Stimulated activated CD4-positive, alpha-beta T cell treated with anti-CD3 and anti-CD28 coated beads, TNF-alpha, amount 100 ng/mL, for 4 hours (primary cell): Measurements from ENCODE around the gene DCC.

ENCODE experiments used
- DNase-seq, 3 experiments: peaks; one replicate each; pipeline ENCODE4 v3.0.0-alpha.2; 2020; ENCODE audit warnings: low read depth in 3 of 3

DCC gene

GRCh38 chr18:53191634-53192033 is 851.6 kb downstream of the DCC start:
- no peak for DNase-seq

- DNase-seq, result no peak
These were observed 853.9 kb downstream of the DCC start for GRCh38 chr18:53193870-53194269.

DNA sequence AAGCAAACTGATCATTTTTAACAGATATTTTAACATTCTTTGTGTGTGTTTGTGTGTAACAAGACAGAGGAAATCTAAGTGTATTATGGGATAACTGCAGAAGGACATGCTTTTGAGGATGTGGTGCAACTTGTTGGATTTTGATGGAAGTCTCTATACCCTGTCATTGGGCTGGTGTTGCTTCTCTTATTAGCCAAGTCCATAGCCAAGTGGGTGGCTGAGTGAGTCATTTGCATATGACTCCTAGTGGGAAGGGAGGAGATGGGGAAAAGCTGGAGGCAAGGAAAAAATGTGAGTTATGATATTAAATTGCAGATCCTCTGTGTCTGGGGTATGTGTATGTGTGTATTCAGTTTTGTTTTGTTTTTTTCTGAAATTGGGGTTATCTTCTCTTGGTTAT is 879.9 kb downstream of the DCC start:
- no peak for DNase-seq

GRCh38 chr18:53224128-53224778 is 884.3 kb downstream of the DCC start:
- DNase-seq, result no peak

GRCh38 chr18:53225567-53226325 is 885.7 kb downstream of the DCC start:
- DNase-seq, result no peak

GRCh38 chr18:53234610-53235009 is 894.6 kb downstream of the DCC start:
- no peak for DNase-seq

DNA sequence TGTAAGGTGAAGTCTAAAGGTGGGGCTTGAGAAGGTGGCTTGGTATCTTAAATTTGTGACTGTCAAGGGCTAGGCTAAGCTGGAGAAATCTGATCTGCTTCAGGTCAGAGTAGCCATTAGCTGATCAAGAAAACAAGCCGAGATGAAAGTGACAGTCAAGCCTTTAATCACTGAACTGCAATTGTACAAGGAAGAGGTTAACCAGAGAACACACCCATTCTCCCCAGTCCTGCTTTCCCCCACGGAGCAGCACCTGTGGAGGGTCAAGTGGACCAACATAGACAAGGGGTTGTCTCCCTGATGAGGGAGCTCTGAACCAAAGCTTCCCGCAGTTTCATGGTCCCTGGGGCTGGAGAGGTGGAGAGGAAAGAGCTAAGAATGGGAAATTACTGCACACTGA is 901.2 kb downstream of the DCC start:
- no peak for DNase-seq

- no peak for DNase-seq
These were observed 913.8 kb downstream of the DCC start for GRCh38 chr18:53253789-53254188.

DNA sequence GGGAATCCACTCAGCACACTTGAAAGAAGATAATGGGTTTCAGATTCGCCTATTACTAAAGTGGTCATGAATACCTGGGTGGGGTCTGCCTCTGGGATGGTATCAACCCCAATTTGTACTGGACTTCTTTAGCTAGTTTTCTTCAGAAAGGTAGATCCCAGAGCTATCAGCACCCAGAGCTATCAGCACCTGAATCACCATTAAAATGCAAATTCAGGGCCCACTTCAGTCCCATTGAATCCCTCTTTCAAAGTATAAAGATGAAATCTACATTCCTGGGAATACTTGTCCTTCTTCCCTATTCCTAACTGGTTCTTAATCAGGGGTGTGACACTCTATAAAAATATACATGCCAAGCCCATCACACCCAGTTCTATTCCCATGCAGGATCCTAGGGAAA is 914.3 kb downstream of the DCC start:
- DNase-seq, result no peak

GRCh38 chr18:53261241-53261640 is 921.2 kb downstream of the DCC start:
- no peak for DNase-seq

DNA sequence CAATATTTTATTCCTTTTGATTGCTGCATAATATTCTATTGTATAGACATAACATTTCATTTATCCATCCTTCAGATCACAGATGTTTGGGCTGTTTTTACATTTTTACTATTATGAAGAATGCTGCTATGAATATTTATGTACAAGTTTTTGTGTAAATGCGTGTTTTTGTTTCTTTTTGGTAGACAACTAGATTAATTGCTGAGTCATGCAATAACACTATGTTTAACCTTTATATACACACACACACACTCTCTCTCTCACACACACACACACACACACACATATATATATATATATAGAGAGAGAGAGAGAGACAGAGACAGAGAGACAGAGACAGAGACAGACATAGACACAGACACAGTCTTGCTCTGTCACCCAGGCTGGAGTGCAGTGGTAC is 926.9 kb downstream of the DCC start:
- no peak for DNase-seq

GRCh38 chr18:53268455-53268854 is 928.5 kb downstream of the DCC start:
- no peak for DNase-seq

GRCh38 chr18:53281406-53281805 is 941.4 kb downstream of the DCC start:
- DNase-seq, result no peak

DNA sequence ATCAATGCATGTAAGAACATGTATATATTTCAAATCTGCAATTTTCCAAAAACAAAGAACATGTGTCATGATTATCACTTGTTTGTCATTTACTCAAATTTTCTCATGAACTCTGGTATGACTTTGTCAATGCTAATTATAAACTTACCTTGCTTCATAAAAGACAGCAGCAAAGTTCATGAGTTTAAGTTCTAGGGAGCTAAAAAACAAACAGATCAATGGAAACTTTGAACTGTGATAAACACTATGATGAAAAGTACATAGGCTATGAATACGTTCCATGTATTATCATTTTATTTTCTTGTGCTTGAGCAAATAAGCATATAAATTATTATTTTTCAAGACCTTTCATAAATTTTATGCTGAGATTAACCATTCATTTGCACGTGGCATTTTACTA is 943.7 kb downstream of the DCC start:
- DNase-seq, result no peak

DNA sequence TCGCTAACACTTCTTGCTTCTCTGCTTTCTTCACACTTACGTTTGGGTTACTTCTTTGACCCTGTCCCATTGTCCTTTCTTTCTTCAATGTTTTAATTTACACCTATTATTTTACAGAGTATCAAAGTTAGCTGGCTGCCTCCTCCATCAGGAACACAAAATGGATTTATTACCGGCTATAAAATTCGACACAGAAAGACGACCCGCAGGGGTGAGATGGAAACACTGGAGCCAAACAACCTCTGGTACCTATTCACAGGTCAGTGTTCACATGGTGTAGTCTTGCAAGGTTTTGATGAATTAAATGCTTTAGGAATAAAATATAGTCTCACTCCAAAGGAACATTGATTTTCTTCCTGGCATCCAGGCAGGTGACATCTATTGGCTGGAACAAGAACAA is 965.5 kb downstream of the DCC start:
- DNase-seq, result no peak

GRCh38 chr18:53319628-53320027 is 979.6 kb downstream of the DCC start:
- DNase-seq, result no peak

DNA sequence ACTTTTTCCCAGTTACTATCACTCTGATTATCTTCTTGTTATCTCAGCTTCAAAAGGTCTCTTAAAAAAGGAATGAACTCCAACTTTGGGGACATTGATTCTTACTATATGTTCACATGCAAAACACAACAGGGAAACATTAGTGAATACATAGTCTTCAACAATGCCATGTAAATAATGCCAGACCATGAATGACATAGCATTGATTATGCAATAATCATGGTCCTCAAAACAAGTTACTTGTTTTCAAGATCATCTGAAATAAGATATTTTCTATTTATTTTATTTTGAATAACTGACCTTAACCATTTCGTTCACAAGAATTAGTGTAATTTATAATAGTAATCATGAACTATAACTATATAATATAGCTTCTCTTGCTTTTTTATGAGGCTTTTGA is 982.2 kb downstream of the DCC start:
- DNase-seq, result no peak

GRCh38 chr18:53324353-53324752 is 984.4 kb downstream of the DCC start:
- no peak for DNase-seq

GRCh38 chr18:53360501-53361443 is 1020.8 kb downstream of the DCC start:
- DNase-seq, result no peak

GRCh38 chr18:53375621-53376020 is 1035.6 kb downstream of the DCC start:
- no peak for DNase-seq

GRCh38 chr18:53380063-53380639 is 1040.2 kb downstream of the DCC start:
- no peak for DNase-seq

GRCh38 chr18:53382870-53383269 is 1042.9 kb downstream of the DCC start:
- DNase-seq, result no peak
